Retina (tissue), 1 donor: ENCODE results near the gene DTX3L.
A peak's percentile ranks its signal among the peaks of the same experiment; 100 is the strongest.

Experiments
- DNase-seq: peaks from one replicate; pipeline ENCODE4 v3.0.0-alpha.2; 2016

The DTX3L gene

GRCh38 chr3:122564155-122564912 is at the start of gene DTX3L, which contains the start of gene PARP9:
Gene DTX3L, plus strand, starts transcription at chr3:122564338. Its CDS starts 89 bp downstream, at chr3:122564427.
Gene PARP9, minus strand, starts transcription at chr3:122564300. Its CDS starts 4,680 bp downstream, at chr3:122559620.
- DNase-seq = peak; percentile 88

- DNase-seq = no peak
These were observed 49.1 kb upstream of the DTX3L start for GRCh38 chr3:122515020-122515468.

- no peak for DNase-seq
These were observed 48.3 kb upstream of the DTX3L start for GRCh38 chr3:122515870-122516269.

- DNase-seq = no peak
These were observed 47.2 kb upstream of the DTX3L start for GRCh38 chr3:122516846-122517360.

GRCh38 chr3:122519693-122520092 is 44.4 kb upstream of the DTX3L start:
- DNase-seq = no peak

GRCh38 chr3:122520861-122521260 is 43.3 kb upstream of the DTX3L start:
- no peak for DNase-seq

GRCh38 chr3:122523317-122523716 is 40.8 kb upstream of the DTX3L start:
- no peak for DNase-seq

- no peak for DNase-seq
These were observed 34.0 kb upstream of the DTX3L start for GRCh38 chr3:122530164-122530563.

- no peak for DNase-seq
These were observed 30.7 kb upstream of the DTX3L start for GRCh38 chr3:122533480-122533879.

- no peak for DNase-seq
These were observed 30.2 kb upstream of the DTX3L start for GRCh38 chr3:122533931-122534334.

GRCh38 chr3:122535964-122536631 is 28.0 kb upstream of the DTX3L start:
- DNase-seq = no peak

- DNase-seq = no peak
These were observed 27.5 kb upstream of the DTX3L start for GRCh38 chr3:122536632-122537001.

- no peak for DNase-seq
These were observed 25.1 kb upstream of the DTX3L start for GRCh38 chr3:122538956-122539490.

GRCh38 chr3:122546151-122546550 is 18.0 kb upstream of the DTX3L start:
- DNase-seq = no peak

GRCh38 chr3:122548076-122548475 is 16.1 kb upstream of the DTX3L start:
- no peak for DNase-seq

- no peak for DNase-seq
These were observed 15.5 kb upstream of the DTX3L start for GRCh38 chr3:122548619-122549018.

- no peak for DNase-seq
These were observed 11.0 kb upstream of the DTX3L start for GRCh38 chr3:122553171-122553570.

- no peak for DNase-seq
These were observed 8.7 kb upstream of the DTX3L start for GRCh38 chr3:122555275-122556071.

GRCh38 chr3:122557356-122557755 is 6.8 kb upstream of the DTX3L start:
- DNase-seq = no peak

GRCh38 chr3:122558605-122559004 is 5.5 kb upstream of the DTX3L start:
- no peak for DNase-seq

- DNase-seq = no peak
These were observed 4.2 kb upstream of the DTX3L start for GRCh38 chr3:122559906-122560305.

GRCh38 chr3:122560680-122561079 is 3.5 kb upstream of the DTX3L start:
- peak; percentile 49 for DNase-seq
